T-helper 17 cell (primary cell): ENCODE results near the gene TANGO2. TPM values are rescaled to one million over a fixed set of nuclear protein-coding genes. Genes with fewer than 3 reads are reported as not detected.

Experiments used
- ATAC-seq: fragments of 150-1000 bp; cut with Tn5 transposase; 2 replicates; pipeline ENCODE4 v1.10.0; 2021; ENCODE audit warnings: mild to moderate bottlenecking, moderate library complexity
- DNase-seq, 3 donors: peaks; one replicate each; pipeline versions ENCODE4 v3.0.0 to v3.0.0-alpha.2; 2020 to 2021
- H3K9me3 ChIP-seq: one replicate; pipeline ENCODE4 v1.7.0; 2013; ENCODE audit warnings: low read length, mild to moderate bottlenecking; ENCODE audit not compliant: control insufficient read depth, poor library complexity, severe bottlenecking
- H3K27ac Mint-ChIP-seq: one replicate; pipeline ENCODE4 v1.8.0; 2022; ENCODE audit warnings: mild to moderate bottlenecking, moderate library complexity, mixed read lengths
- H3K27me3 Mint-ChIP-seq: one replicate; pipeline ENCODE4 v1.8.0; 2022; ENCODE audit warnings: mixed read lengths
- H3K36me3 Mint-ChIP-seq: one replicate; pipeline ENCODE4 v1.8.0; 2022; ENCODE audit warnings: low read depth, mixed read lengths
- H3K4me1 Mint-ChIP-seq: one replicate; pipeline ENCODE4 v1.8.0; 2022; ENCODE audit warnings: mild to moderate bottlenecking, mixed read lengths
- H3K4me3 Mint-ChIP-seq: one replicate; pipeline ENCODE4 v1.8.0; 2022; ENCODE audit warnings: mild to moderate bottlenecking, moderate library complexity, mixed read lengths
- total RNA-seq, 4 donors: library from RNA in 2 of 4; stranded (reverse) in 2 of 4; gene quantifications; one replicate each; pipeline ENCODE4 v1.2.3 and lab custom pipeline; 2022 to 2026

TANGO2 gene
- total RNA-seq, 2 donors from 2014 or later = 31.7 to 44.3 TPM

GRCh38 chr22:19979712-19980493 lies 41.0 kb upstream of the TANGO2 start:
- no peak overlapping the region for H3K27ac Mint-ChIP-seq
- H3K4me3 Mint-ChIP-seq = no peak overlapping the region

GRCh38 chr22:19980766-19981165 lies 40.1 kb upstream of the TANGO2 start:
- Mint-ChIP-seq H3K36me3 (no peaks in the 10 kb centered on the region), H3K4me3 (no peak overlapping the region), H3K27me3 (no peaks in the 10 kb centered on the region), H3K4me1 (no peaks in the 10 kb centered on the region), H3K27ac (no peak overlapping the region)
- no peak for DNase-seq
- H3K9me3 ChIP-seq = no peaks in the 10 kb centered on the region
- no peak for ATAC-seq

More at GRCh38 chr22:19979712-19980493, 41.0 kb upstream of the TANGO2 start:
- Mint-ChIP-seq H3K4me1 (peaks cover 6% of the 10 kb centered on the region), H3K27me3 (no peaks in the 10 kb centered on the region), H3K36me3 (no peaks in the 10 kb centered on the region)
- H3K9me3 ChIP-seq = no peaks in the 10 kb centered on the region
- ATAC-seq = no peak
- no peak for DNase-seq

GRCh38 chr22:19981171-19981960 lies 39.5 kb upstream of the TANGO2 start:
- no peaks in the 10 kb centered on the region for H3K36me3 Mint-ChIP-seq
- H3K27ac Mint-ChIP-seq = no peak overlapping the region
- ATAC-seq = no peak
- H3K4me1 Mint-ChIP-seq = no peaks in the 10 kb centered on the region
- no peak overlapping the region for H3K4me3 Mint-ChIP-seq
- H3K9me3 ChIP-seq = no peaks in the 10 kb centered on the region
- no peak for DNase-seq
- no peaks in the 10 kb centered on the region for H3K27me3 Mint-ChIP-seq

GRCh38 chr22:19981961-19982920 lies 38.7 kb upstream of the TANGO2 start:
- H3K27ac Mint-ChIP-seq = no peak overlapping the region
- no peak overlapping the region for H3K4me3 Mint-ChIP-seq
- H3K36me3 Mint-ChIP-seq = no peaks in the 10 kb centered on the region

GRCh38 chr22:19982991-19983578 lies 37.8 kb upstream of the TANGO2 start:
- Mint-ChIP-seq H3K36me3 (no peaks in the 10 kb centered on the region), H3K27me3 (no peaks in the 10 kb centered on the region), H3K4me3 (no peak overlapping the region), H3K27ac (peak overlapping the region; percentile 59), H3K4me1 (no peaks in the 10 kb centered on the region)
- DNase-seq = no peak
- no peaks in the 10 kb centered on the region for H3K9me3 ChIP-seq
- no peak for ATAC-seq

More at GRCh38 chr22:19981961-19982920, 38.7 kb upstream of the TANGO2 start:
- H3K27me3 Mint-ChIP-seq = no peaks in the 10 kb centered on the region
- H3K9me3 ChIP-seq = no peaks in the 10 kb centered on the region
- no peaks in the 10 kb centered on the region for H3K4me1 Mint-ChIP-seq
- ATAC-seq (no peak), DNase-seq (no peak)

- Mint-ChIP-seq H3K4me3 (no peak overlapping the region), H3K36me3 (no peaks in the 10 kb centered on the region), H3K27me3 (no peaks in the 10 kb centered on the region), H3K4me1 (no peaks in the 10 kb centered on the region), H3K27ac (no peak overlapping the region)
- ATAC-seq = no peak
- H3K9me3 ChIP-seq = no peaks in the 10 kb centered on the region
- no peak for DNase-seq
Observed at GRCh38 chr22:19983741-19984140, 37.2 kb upstream of the TANGO2 start.

- Mint-ChIP-seq H3K4me1 (no peaks in the 10 kb centered on the region), H3K27me3 (no peaks in the 10 kb centered on the region), H3K36me3 (no peaks in the 10 kb centered on the region), H3K4me3 (no peak overlapping the region), H3K27ac (no peak overlapping the region)
- ATAC-seq = no peak
- H3K9me3 ChIP-seq = no peaks in the 10 kb centered on the region
- DNase-seq = no peak
Observed at GRCh38 chr22:19984201-19984753, 36.6 kb upstream of the TANGO2 start.

GRCh38 chr22:19984851-19985811 lies 35.8 kb upstream of the TANGO2 start:
- Mint-ChIP-seq H3K4me3 (no peak overlapping the region), H3K27me3 (no peaks in the 10 kb centered on the region), H3K27ac (no peak overlapping the region), H3K36me3 (no peaks in the 10 kb centered on the region), H3K4me1 (no peaks in the 10 kb centered on the region)
- DNase-seq (no peak), ATAC-seq (no peak)
- no peaks in the 10 kb centered on the region for H3K9me3 ChIP-seq

- Mint-ChIP-seq H3K27ac (no peak overlapping the region), H3K27me3 (no peaks in the 10 kb centered on the region), H3K4me3 (peak overlapping the region; percentile 63), H3K36me3 (no peaks in the 10 kb centered on the region), H3K4me1 (no peaks in the 10 kb centered on the region)
- no peaks in the 10 kb centered on the region for H3K9me3 ChIP-seq
- DNase-seq = no peak
- ATAC-seq = no peak
Observed at GRCh38 chr22:19986011-19986409, 34.9 kb upstream of the TANGO2 start.

GRCh38 chr22:19986410-19987341 lies 34.2 kb upstream of the TANGO2 start:
- no peaks in the 10 kb centered on the region for H3K27me3 Mint-ChIP-seq
- no peaks in the 10 kb centered on the region for H3K36me3 Mint-ChIP-seq
- H3K4me3 Mint-ChIP-seq = peak overlapping the region; percentile 75
- H3K4me1 Mint-ChIP-seq = no peaks in the 10 kb centered on the region
- H3K9me3 ChIP-seq = no peaks in the 10 kb centered on the region
- H3K27ac Mint-ChIP-seq = no peak overlapping the region
- ATAC-seq (peak; percentile 94), DNase-seq (peak; percentile 52 to 64 (median 58))
